Esophagus squamous epithelium (tissue), 5 donors: ENCODE measurements around the gene TNF. TPM values are rescaled to one million over a fixed set of nuclear protein-coding genes. Genes with fewer than 3 reads are reported as not detected.

Experiments used
- DNase-seq: peaks from one replicate; lab custom pipeline; 2025; lab: John Stamatoyannopoulos, UW
- H3K27ac ChIP-seq, 4 donors: fragments of 200-600 bp; sonication (generic); one replicate each; pipeline ENCODE4 v1.5.1; 2016 to 2019; ENCODE audit warnings: mild to moderate bottlenecking in 1 of 4
- H3K27me3 ChIP-seq, 4 donors: fragments of 200-600 bp; sonication (generic); 1 replicate in 3 of 4; 2 replicates in 1 of 4; pipeline versions ENCODE4 v1.5.1 to v1.6.0; 2017 to 2021; ENCODE audit warnings: antibody characterized with exemption in 1 of 4
- H3K36me3 ChIP-seq, 3 donors: fragments of 200-600 bp; sonication (generic); one replicate each; pipeline ENCODE4 v1.5.1; 2016 to 2019
- H3K4me1 ChIP-seq, 3 donors: fragments of 200-600 bp; sonication (generic); one replicate each; pipeline ENCODE4 v1.5.1; 2017 to 2019
- H3K4me3 ChIP-seq, 4 donors: fragments of 200-600 bp; sonication (generic); 1 replicate in 3 of 4; 2 replicates in 1 of 4; pipeline ENCODE4 v1.5.1; 2016 to 2019; ENCODE audit warnings: mild to moderate bottlenecking in 2 of 4, moderate library complexity in 1 of 4
- H3K9me3 ChIP-seq, 3 donors: fragments of 200-600 bp; sonication (generic); one replicate each; pipeline ENCODE4 v1.5.1; 2016 to 2019
- POLR2A ChIP-seq, 4 donors: fragments of 450-650 bp; IDR thresholded peaks; one replicate each; pipeline ENCODE4 v1.6.1; 2017; ENCODE audit warnings: antibody characterized with exemption in 4 of 4, mild to moderate bottlenecking in 4 of 4, moderate library complexity in 3 of 4
- WGBS, 2 donors: methylation state at CpG; one replicate each; pipeline ENCODE4 v1.1.5; 2018; 5-methylcytosine and 5-hydroxymethylcytosine counted together
- intact Hi-C: fragments of 100-400 bp; cut with DNase I; formaldehyde crosslinking; loops from one replicate; pipeline ENCODE4 v1.15.0; 2022
- total RNA-seq, 4 donors: library from RNA; depleted of rRNA; stranded (reverse); fragments of >200 nt; gene quantifications; one replicate each; pipeline ENCODE4 v1.1.0, GENCODE V29; 2016
- TF ChIP-seq, protein P1 (sequence below), 6 experiments: fragments of 450-650 bp in 4 of 6; fragments of 200-600 bp in 2 of 6; sonication (generic) in 2 of 6; IDR thresholded peaks; one replicate each; pipeline ENCODE4 v1.5.1; 2016 to 2019; ENCODE audit warnings: antibody characterized with exemption in 6 of 6, mild to moderate bottlenecking in 4 of 6, moderate library complexity in 4 of 6
- donor health status: DM: yes; HTN: yes; CAD: no.

TNF gene
- total RNA-seq, 4 donors from 2014 or later: 0.27 to 0.95 (median 0.61) TPM; not detected in 1

DNA sequence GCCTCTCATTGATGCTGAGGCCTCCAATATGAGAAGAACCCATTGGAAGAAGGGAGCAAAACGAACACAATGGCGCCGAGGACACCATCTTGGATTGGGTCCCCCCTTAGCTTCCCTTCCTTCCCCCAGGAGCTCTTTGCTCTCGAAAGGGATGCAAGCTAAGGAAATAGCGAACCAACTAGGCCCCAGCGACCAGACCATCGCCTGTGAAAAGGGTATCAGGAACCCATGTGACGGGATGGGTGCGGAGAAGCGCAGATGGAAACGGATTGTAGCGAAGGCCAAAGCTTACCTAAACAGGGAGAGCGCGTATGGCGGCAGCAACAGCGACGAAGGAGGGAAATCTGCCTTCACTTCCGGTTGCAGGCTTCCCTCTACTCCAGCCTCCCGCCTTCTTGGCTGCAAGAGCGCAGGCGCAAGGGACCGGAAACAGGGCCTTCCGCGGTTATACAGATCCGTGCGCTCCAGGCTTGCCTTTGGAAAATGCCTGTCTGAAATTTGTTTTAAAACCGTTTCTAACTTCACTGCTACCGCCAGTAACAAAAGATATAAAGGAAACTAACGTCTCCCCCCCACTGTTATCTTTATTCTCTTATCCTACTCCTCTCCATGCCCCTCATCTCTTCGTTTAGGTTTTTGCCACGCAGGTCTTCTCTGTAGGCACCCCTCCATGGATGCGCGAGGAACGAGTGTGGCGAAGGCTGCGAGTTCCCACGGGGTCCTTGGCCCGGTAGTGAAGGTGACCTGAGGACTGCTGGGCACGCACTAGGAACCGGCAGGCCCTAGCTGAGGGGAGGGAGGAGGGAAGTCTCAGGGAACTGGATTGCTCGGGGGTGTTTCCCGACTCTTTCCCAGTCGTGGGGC is 33.5 kb upstream of the TNF start, which contains the start of gene DDX39B:
Gene DDX39B, minus strand, starts transcription at position 346 of the 864 bp plus-strand sequence. CDS start 1,471 bp downstream, outside the sequence.
- peak within 1 kb of the TSS; percentile 58 to 87 (median 74) for H3K4me3 ChIP-seq
- no peaks in the 10 kb centered on the region for H3K9me3 ChIP-seq
- 0 to 1% methylated on average over 35 of the region's 43 CpGs for WGBS, 2 donors
- TF ChIP-seq POLR2A (IDR thresholded peaks at IDR 0.05): peak in 3 of 4 donors; percentile 45 to 80 (median 53)
- TF ChIP-seq, protein P1, sequence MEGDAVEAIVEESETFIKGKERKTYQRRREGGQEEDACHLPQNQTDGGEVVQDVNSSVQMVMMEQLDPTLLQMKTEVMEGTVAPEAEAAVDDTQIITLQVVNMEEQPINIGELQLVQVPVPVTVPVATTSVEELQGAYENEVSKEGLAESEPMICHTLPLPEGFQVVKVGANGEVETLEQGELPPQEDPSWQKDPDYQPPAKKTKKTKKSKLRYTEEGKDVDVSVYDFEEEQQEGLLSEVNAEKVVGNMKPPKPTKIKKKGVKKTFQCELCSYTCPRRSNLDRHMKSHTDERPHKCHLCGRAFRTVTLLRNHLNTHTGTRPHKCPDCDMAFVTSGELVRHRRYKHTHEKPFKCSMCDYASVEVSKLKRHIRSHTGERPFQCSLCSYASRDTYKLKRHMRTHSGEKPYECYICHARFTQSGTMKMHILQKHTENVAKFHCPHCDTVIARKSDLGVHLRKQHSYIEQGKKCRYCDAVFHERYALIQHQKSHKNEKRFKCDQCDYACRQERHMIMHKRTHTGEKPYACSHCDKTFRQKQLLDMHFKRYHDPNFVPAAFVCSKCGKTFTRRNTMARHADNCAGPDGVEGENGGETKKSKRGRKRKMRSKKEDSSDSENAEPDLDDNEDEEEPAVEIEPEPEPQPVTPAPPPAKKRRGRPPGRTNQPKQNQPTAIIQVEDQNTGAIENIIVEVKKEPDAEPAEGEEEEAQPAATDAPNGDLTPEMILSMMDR (IDR thresholded peaks at IDR 0.05): peak in 3 of 6 experiments; percentile 7 to 14 (median 11)
- DNase-seq: peak; percentile 80
- intact Hi-C loops: no loop called here
- H3K27me3 ChIP-seq: no peaks in the 10 kb centered on the region
- H3K27ac ChIP-seq: peak within 1 kb of the TSS; percentile 93 to 99 (median 94)
- peaks cover 24 to 60% (median 40%) of the 10 kb centered on the region in 3 donors for H3K4me1 ChIP-seq
- H3K36me3 ChIP-seq: peaks cover 20 to 35% (median 26%) of the 10 kb centered on the region in 3 donors

DNA sequence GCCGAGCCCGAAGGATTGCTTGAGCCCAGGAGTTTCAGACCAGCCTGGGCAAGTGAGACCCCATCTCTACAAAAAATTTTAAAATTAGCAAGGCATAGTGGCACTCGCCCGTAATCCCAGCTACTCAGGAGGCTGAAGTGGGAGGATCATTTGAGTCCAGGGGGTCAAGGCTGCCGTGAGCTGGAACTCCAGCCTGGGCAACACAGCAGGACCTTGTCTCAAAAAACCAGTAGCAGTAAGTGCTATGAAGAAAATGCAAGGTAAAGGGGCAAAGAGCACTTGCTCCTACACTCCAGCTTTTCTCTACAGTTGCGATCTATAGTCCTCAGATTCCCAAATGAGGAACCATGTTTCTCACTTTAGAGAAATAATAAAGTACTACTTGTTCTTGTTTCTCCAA is 31.7 kb upstream of the TNF start:
- intact Hi-C loops: no loop called here
- peak overlapping the region in 2 of 4 donors; percentile 93 to 99 for H3K27ac ChIP-seq

DNA sequence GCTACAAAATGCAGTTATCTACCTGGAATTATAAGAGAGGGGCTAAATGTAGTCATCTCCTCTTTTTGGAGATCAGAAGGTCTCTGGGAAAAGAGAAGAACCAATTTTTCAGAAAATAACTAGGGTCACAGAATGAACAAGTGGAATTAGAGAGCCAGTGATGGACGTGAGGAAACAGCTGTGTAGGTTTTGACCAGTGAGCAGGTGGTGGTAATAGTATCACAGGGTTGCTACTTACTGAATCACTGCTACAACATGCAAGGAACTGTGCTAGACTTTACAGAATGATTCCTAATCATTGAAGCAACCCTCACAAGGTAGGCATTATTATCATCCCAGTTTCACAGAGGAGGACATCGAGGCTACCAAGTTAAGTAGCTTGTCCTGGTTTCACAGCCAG is 30.7 kb upstream of the TNF start:
- Histone ChIP-seq H3K9me3 (no peaks in the 10 kb centered on the region), H3K27me3 (no peaks in the 10 kb centered on the region), H3K4me1 (peaks cover 18 to 56% (median 26%) of the 10 kb centered on the region in 3 donors), H3K4me3 (no peak overlapping the region), H3K27ac (no peak overlapping the region), H3K36me3 (peaks cover 0 to 20% (median 4%) of the 10 kb centered on the region in 3 donors)
- TF ChIP-seq, protein P1 (IDR thresholded peaks at IDR 0.05): no peak
- TF ChIP-seq POLR2A (IDR thresholded peaks at IDR 0.05): no peak
- no peak for DNase-seq
- intact Hi-C loops: loop anchor here (5.0 kb wide), 1 partner anchor 47 kb away; the partner anchor contains the start of gene MICB
- 75 to 79% methylated on average over 2 of the region's 2 CpGs for WGBS, 2 donors

More for the DNA sequence above, 31.7 kb upstream of the TNF start:
- 88 to 91% methylated on average over 4 to 6 of the region's 6 CpGs for WGBS, 2 donors
- Histone ChIP-seq H3K27me3 (no peaks in the 10 kb centered on the region), H3K36me3 (peaks cover 4 to 20% (median 10%) of the 10 kb centered on the region in 3 donors), H3K9me3 (no peaks in the 10 kb centered on the region), H3K4me1 (peaks cover 28 to 60% (median 36%) of the 10 kb centered on the region in 3 donors), H3K4me3 (no peak overlapping the region)
- TF ChIP-seq POLR2A (IDR thresholded peaks at IDR 0.05): no peak
- TF ChIP-seq, protein P1 (IDR thresholded peaks at IDR 0.05): no peak
- no peak for DNase-seq

DNA sequence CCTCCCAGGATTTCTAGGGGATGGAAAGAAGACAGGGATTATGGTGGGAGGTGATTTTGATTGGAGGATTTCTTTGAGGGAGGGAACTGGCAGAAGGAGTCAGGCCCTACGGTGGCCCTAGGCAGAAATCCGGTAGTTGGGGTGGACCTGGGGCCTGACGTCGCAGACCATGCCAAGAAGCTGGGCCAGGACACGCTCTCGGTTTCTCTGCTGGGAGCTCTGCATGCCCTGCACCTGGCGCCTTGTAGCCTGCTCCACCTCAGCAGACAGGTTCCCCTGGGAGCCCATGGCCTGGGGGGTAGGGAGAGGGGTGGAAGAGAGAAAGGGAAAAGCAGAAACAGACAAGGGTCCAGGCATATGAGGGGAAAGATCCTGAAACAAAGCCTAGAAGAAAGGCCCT is 30.1 kb upstream of the TNF start:
- H3K36me3 ChIP-seq: peaks cover 0 to 20% (median 0%) of the 10 kb centered on the region in 3 donors
- no peaks in the 10 kb centered on the region for H3K9me3 ChIP-seq
- no peak for DNase-seq
- TF ChIP-seq POLR2A (IDR thresholded peaks at IDR 0.05): no peak
- TF ChIP-seq, protein P1 (IDR thresholded peaks at IDR 0.05): no peak
- intact Hi-C loops: loop anchor here (5.0 kb wide), 1 partner anchor 48 kb away; the partner anchor contains the start of gene MICB
- WGBS, 2 donors: 57 to 60% methylated on average over 7 of the region's 7 CpGs
- H3K27ac ChIP-seq: no peak overlapping the region
- H3K4me3 ChIP-seq: no peak overlapping the region
- no peaks in the 10 kb centered on the region for H3K27me3 ChIP-seq
- peaks cover 12 to 50% (median 20%) of the 10 kb centered on the region in 3 donors for H3K4me1 ChIP-seq
